OCI-LY3 (cell line): ENCODE results near the gene NCOA3.

Experiments
- H2AFZ ChIP-seq: fragments of 200-600, 300-600 bp; shearing (Covaris generic); 2 replicates; pipeline ENCODE4 v1.6.0; 2014; ENCODE audit warnings: antibody characterized with exemption, low read depth, low read length
- H3K27ac ChIP-seq: fragments of 200-600, 300-600 bp; sonication (generic); 2 replicates; pipeline ENCODE4 v1.5.1; 2014; ENCODE audit warnings: mild to moderate bottlenecking, low read length, moderate library complexity, mixed read lengths
- H3K27me3 ChIP-seq: fragments of 200-600, 300-600 bp; sonication (generic); 2 replicates; pipeline ENCODE4 v1.6.1; 2014; ENCODE audit warnings: low read depth, low read length, mixed read lengths
- H3K36me3 ChIP-seq: fragments of 200-600, 300-600 bp; sonication (generic); replicated peaks from 2 replicates; pipeline ENCODE3; 2014; ENCODE audit warnings: low read depth, low read length, mixed read lengths
- H3K4me1 ChIP-seq: fragments of 300-600, 200-600 bp; sonication (generic); 2 replicates; pipeline ENCODE4 v1.6.1; 2014; ENCODE audit warnings: low read length, mixed read lengths
- H3K4me2 ChIP-seq: fragments of 200-600, 300-600 bp; sonication (generic); 2 replicates; pipeline ENCODE4 v1.6.1; 2014; ENCODE audit warnings: low read length, mixed read lengths
- H3K4me3 ChIP-seq: fragments of 300-600, 200-600 bp; sonication (generic); 2 replicates; pipeline ENCODE4 v1.5.1; 2014; ENCODE audit warnings: antibody characterized with exemption, mild to moderate bottlenecking, low read length, moderate library complexity
- H3K79me2 ChIP-seq: fragments of 300-600, 200-600 bp; shearing (Covaris generic); 2 replicates; pipeline ENCODE4 v1.6.1; 2014; ENCODE audit warnings: mild to moderate bottlenecking, low read length, mixed read lengths
- H3K9ac ChIP-seq: fragments of 300-600, 200-600 bp; shearing (Covaris generic); 2 replicates; pipeline ENCODE4 v1.6.0; 2014; ENCODE audit warnings: mild to moderate bottlenecking, low read length, moderate library complexity
- H3K9me3 ChIP-seq: fragments of 200-600, 300-600 bp; shearing (Covaris generic); 2 replicates; pipeline ENCODE4 v1.6.1; 2014; ENCODE audit warnings: low read length, mixed read lengths; ENCODE audit not compliant: insufficient read depth
- H4K20me1 ChIP-seq: fragments of 200-600, 300-600 bp; sonication (generic); 2 replicates; pipeline ENCODE4 v1.6.1; 2016; ENCODE audit warnings: low read length, mixed read lengths; ENCODE audit not compliant: insufficient read depth
- EZH2phosphoT487 ChIP-seq: fragments of 200-600 bp; shearing (Covaris generic); IDR thresholded peaks from 2 replicates; pipeline ENCODE4 v1.6.1; 2018; ENCODE audit warnings: antibody characterized with exemption, mixed run types, low read depth
- TF ChIP-seq, protein P1 (sequence below): fragments of 200-600, 300-600 bp; sonication (generic); IDR thresholded peaks from 2 replicates; pipeline ENCODE4 v1.5.1; 2014; ENCODE audit warnings: antibody characterized with exemption, low read length, low read depth

Gene NCOA3

DNA sequence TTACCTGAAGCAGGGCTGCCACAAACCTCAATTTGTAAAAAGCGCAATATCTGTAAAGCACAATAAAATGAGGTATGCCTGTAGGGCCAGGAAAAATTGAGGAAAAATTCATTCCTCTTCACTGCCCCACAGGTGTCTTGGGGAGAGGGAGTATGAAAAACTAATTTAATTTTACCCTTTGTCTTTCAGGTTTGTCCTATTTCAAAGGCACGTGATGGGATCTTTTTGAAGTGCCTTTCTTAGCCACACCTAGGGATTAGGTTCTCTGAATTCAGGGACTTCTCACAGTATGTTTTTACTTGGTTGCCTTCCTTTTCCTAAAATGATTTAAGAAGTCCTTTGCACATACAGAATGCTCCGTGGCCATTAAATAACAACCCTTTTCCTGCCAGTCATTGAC lies 71.9 kb downstream of the NCOA3 start:
- Histone ChIP-seq H2AFZ (no peak overlapping the region), H3K27ac (peak overlapping the region; percentile 4; the same call in 1 of the 2 replicates), H3K9me3 (peaks cover 5% of the 10 kb centered on the region; the same call in 1 of the 2 replicates), H3K9ac (no peak overlapping the region), H3K27me3 (no peaks in the 10 kb centered on the region), H3K4me1 (peaks cover 46% of the 10 kb centered on the region), H3K4me2 (peak overlapping the region; percentile 13; the same call in 1 of the 2 replicates), H3K79me2 (peaks cover 100% of the 10 kb centered on the region), H4K20me1 (peaks cover 93% of the 10 kb centered on the region), H3K4me3 (no peak overlapping the region), H3K36me3 (peaks cover 29% of the 10 kb centered on the region)
- TF ChIP-seq, protein P1, sequence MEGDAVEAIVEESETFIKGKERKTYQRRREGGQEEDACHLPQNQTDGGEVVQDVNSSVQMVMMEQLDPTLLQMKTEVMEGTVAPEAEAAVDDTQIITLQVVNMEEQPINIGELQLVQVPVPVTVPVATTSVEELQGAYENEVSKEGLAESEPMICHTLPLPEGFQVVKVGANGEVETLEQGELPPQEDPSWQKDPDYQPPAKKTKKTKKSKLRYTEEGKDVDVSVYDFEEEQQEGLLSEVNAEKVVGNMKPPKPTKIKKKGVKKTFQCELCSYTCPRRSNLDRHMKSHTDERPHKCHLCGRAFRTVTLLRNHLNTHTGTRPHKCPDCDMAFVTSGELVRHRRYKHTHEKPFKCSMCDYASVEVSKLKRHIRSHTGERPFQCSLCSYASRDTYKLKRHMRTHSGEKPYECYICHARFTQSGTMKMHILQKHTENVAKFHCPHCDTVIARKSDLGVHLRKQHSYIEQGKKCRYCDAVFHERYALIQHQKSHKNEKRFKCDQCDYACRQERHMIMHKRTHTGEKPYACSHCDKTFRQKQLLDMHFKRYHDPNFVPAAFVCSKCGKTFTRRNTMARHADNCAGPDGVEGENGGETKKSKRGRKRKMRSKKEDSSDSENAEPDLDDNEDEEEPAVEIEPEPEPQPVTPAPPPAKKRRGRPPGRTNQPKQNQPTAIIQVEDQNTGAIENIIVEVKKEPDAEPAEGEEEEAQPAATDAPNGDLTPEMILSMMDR = no peak
- no peak for TF ChIP-seq EZH2phosphoT487

DNA sequence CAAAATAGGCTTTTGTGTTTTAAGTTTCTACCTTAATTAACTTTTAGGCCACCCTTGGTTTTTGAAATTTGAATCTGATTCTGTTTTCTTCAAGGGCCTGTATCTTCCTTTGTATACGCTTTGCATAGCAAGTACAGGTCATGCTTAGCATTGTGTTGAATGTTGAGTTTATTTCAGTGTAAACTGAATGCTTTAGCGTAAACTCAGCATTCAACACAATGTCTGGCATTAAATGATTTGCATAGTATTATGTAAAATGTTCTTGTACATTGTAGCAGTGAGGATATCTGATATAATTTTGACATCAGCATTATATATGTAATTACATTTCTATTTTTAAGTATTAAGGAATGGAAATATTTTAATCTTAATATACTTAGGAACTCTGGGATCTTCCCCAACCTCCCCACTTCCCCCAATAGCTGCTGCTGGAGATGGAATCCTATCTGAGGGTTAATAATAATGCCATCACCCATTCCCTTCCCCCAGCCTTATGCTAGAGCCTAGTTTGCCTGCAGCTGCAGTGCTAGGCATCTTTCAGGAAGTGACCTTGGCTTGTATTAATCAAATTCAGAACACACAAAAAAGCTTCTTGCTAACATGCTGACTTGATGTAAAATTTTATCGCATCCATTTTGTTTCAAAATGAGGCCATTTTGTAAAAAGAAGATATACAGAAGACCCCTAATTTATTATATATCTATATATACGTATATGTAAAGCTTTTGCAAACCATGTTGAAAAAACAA lies 73.1 kb downstream of the NCOA3 start:
- H4K20me1 ChIP-seq = peaks cover 93% of the 10 kb centered on the region
- H3K4me3 ChIP-seq = peak overlapping the region; percentile 46; the same call in 1 of the 2 replicates
- peaks cover 5% of the 10 kb centered on the region; the same call in 1 of the 2 replicates for H3K9me3 ChIP-seq
- H2AFZ ChIP-seq = no peak overlapping the region
- H3K36me3 ChIP-seq = peaks cover 35% of the 10 kb centered on the region
- peak overlapping the region; percentile 0; the same call in 1 of the 2 replicates for H3K9ac ChIP-seq
- peaks cover 100% of the 10 kb centered on the region for H3K79me2 ChIP-seq
- H3K27ac ChIP-seq = peak overlapping the region; percentile 3; the same call in 1 of the 2 replicates
- no peaks in the 10 kb centered on the region for H3K27me3 ChIP-seq
- TF ChIP-seq, protein P1 = no peak
- TF ChIP-seq EZH2phosphoT487 = no peak
- peak overlapping the region; percentile 69 for H3K4me2 ChIP-seq
- peaks cover 46% of the 10 kb centered on the region for H3K4me1 ChIP-seq

DNA sequence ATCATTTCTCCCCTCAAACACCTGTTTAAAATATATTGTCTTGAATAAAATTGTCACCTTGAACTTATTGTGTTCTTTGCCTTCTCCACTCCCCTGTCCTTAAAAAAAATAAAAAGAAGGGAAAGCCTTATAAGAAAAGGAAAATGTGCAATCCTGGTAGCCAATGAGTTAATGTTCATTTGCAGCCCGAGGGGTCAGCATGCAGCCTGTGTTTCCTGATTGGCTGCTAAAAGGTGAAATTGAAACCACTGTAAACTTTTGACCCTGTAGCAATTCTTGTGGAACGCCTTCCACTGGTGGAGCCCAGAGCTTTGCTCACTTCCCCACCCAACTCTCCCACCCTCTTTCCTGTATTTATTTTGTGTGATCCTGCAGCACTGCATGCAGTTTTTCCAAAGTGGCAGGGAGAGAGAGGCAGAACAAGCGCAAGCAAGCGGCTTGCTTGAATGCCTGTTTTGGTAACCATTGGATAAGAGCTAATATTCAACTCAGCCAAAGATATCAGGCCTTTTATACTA lies 74.9 kb downstream of the NCOA3 start:
- Histone ChIP-seq H4K20me1 (peaks cover 97% of the 10 kb centered on the region), H3K27me3 (no peaks in the 10 kb centered on the region), H3K36me3 (peaks cover 25% of the 10 kb centered on the region), H3K9ac (peak overlapping the region; percentile 5; the same call in 1 of the 2 replicates), H2AFZ (no peak overlapping the region), H3K9me3 (no peaks in the 10 kb centered on the region), H3K79me2 (peaks cover 100% of the 10 kb centered on the region), H3K27ac (0 out of 2 replicates have a peak overlapping the region, but pooled peaks have one; percentile 3), H3K4me3 (peak overlapping the region; percentile 46), H3K4me2 (peak overlapping the region; percentile 69), H3K4me1 (peaks cover 46% of the 10 kb centered on the region)
- TF ChIP-seq EZH2phosphoT487 = no peak
- TF ChIP-seq, protein P1 = no peak

DNA sequence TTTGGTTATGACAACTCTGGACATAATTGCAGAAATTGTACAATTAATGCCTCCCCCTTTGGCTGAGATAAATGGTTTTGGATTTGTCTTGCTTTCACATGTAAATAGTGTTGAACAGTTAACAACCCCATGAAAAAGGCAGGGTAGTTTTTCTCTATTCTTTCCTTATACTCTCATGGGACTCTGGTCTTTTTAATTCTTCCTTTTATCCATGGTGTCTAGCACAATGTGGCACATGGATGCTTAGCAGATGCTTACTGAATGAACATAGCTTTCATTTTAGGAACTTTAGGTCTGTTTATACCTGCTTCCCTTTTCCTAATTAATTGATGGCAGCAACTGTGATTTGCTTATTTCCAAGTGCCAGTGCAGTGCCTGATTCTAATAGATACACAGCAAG lies 75.6 kb downstream of the NCOA3 start:
- TF ChIP-seq, protein P1 = no peak
- TF ChIP-seq EZH2phosphoT487 = no peak
- Histone ChIP-seq H2AFZ (no peak overlapping the region), H3K9ac (no peak overlapping the region), H3K9me3 (no peaks in the 10 kb centered on the region), H3K79me2 (peaks cover 100% of the 10 kb centered on the region), H4K20me1 (peaks cover 96% of the 10 kb centered on the region), H3K36me3 (peaks cover 18% of the 10 kb centered on the region), H3K4me2 (peak overlapping the region; percentile 69), H3K27ac (no peak overlapping the region), H3K4me1 (peaks cover 43% of the 10 kb centered on the region), H3K27me3 (no peaks in the 10 kb centered on the region), H3K4me3 (no peak overlapping the region)
